ENCODE measurements around the gene DAGLA.
"Not testable (repeated sequence)": the region's sequence is repeated elsewhere in the genome, so short reads cannot be mapped to it uniquely, and the experiment has no call there.

The DAGLA gene

DNA sequence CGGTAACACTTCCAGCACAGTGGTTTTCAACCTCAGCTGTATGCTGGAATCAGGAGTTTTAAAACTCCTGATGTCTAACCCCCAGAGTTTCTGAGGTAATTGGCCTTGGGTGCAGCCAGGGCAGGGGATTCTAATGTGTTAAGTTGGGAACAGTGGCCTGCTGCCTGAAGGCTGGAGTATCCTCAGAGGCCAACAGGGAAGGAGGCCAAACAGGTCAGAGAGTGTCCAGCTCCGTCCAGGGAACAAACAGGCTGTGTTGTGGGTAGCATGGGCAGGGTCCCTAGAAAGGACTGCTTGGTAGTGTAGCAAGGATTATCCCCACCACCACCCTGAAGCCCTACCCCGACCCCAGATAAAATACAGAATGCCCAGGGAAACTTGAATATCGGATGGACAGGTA is 10.8 kb upstream of the DAGLA start:
- no peak for DNase-seq (ENCODE audit: extremely low spot score)
- ChIA-PET CTCF (no interaction called here), POLR2A (no interaction called here)
- TF ChIP-seq NFRKB (IDR thresholded peaks at IDR 0.05) (no peak), CTBP1 (IDR thresholded peaks at IDR 0.05; ENCODE audit: borderline replicate concordance) (no peak), LEF1 (IDR thresholded peaks at IDR 0.05; ENCODE audit: borderline replicate concordance) (no peak), ZNF384 (IDR thresholded peaks at IDR 0.05) (no peak), TARDBP (IDR thresholded peaks at IDR 0.05) (no peak), FOXA1 (IDR thresholded peaks at IDR 0.05) (no peak), FOXM1 (IDR thresholded peaks at IDR 0.05; ENCODE audit: borderline replicate concordance) (no peak), ARNT (IDR thresholded peaks at IDR 0.05) (no peak), BHLHE40 (IDR thresholded peaks at IDR 0.05; ENCODE audit: borderline replicate concordance) (no peak), ELF4 (IDR thresholded peaks at IDR 0.05) (no peak), SP1 (IDR thresholded peaks at IDR 0.05) (no peak), L3MBTL2 (conservative IDR thresholded peaks at IDR 0.05) (no peak), FOXK2 (IDR thresholded peaks at IDR 0.05) (no peak), SUZ12 (IDR thresholded peaks at IDR 0.05) (no peak), HDGF (IDR thresholded peaks at IDR 0.05; ENCODE audit: borderline replicate concordance) (no peak)
- TF ChIP-seq, protein P1, sequence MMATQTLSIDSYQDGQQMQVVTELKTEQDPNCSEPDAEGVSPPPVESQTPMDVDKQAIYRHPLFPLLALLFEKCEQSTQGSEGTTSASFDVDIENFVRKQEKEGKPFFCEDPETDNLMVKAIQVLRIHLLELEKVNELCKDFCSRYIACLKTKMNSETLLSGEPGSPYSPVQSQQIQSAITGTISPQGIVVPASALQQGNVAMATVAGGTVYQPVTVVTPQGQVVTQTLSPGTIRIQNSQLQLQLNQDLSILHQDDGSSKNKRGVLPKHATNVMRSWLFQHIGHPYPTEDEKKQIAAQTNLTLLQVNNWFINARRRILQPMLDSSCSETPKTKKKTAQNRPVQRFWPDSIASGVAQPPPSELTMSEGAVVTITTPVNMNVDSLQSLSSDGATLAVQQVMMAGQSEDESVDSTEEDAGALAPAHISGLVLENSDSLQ (IDR thresholded peaks at IDR 0.05): no peak

- no peak for TF ChIP-seq CTBP1 (IDR thresholded peaks at IDR 0.05; ENCODE audit: borderline replicate concordance)
- no peak for TF ChIP-seq HDGF (IDR thresholded peaks at IDR 0.05; ENCODE audit: borderline replicate concordance)
- no peak for TF ChIP-seq LEF1 (IDR thresholded peaks at IDR 0.05; ENCODE audit: borderline replicate concordance)
- no peak for TF ChIP-seq SP1 (IDR thresholded peaks at IDR 0.05)
- no peak for TF ChIP-seq L3MBTL2 (conservative IDR thresholded peaks at IDR 0.05)
- TF ChIP-seq TARDBP (IDR thresholded peaks at IDR 0.05): no peak
- TF ChIP-seq FOXA1 (IDR thresholded peaks at IDR 0.05): no peak
- TF ChIP-seq, protein P1 (IDR thresholded peaks at IDR 0.05): no peak
- no peak for TF ChIP-seq ARNT (IDR thresholded peaks at IDR 0.05)
- TF ChIP-seq FOXK2 (IDR thresholded peaks at IDR 0.05): no peak
- TF ChIP-seq ELF4 (IDR thresholded peaks at IDR 0.05): no peak
- no peak for TF ChIP-seq SUZ12 (IDR thresholded peaks at IDR 0.05)
- TF ChIP-seq ZNF384 (IDR thresholded peaks at IDR 0.05): no peak
- TF ChIP-seq FOXM1 (IDR thresholded peaks at IDR 0.05; ENCODE audit: borderline replicate concordance): no peak
- no peak for TF ChIP-seq NFRKB (IDR thresholded peaks at IDR 0.05)
- TF ChIP-seq BHLHE40 (IDR thresholded peaks at IDR 0.05; ENCODE audit: borderline replicate concordance): no peak
- no peak for DNase-seq (ENCODE audit: extremely low spot score)
- ChIA-PET CTCF (interaction anchor here (0.9 kb wide), 1 partner anchor 23 kb away, joined by 3 read pairs; no protein-coding TSS in a partner anchor), POLR2A (no interaction called here)
Observed at GRCh38 chr11:61670626-61671025, 9.6 kb upstream of the DAGLA start.

DNA sequence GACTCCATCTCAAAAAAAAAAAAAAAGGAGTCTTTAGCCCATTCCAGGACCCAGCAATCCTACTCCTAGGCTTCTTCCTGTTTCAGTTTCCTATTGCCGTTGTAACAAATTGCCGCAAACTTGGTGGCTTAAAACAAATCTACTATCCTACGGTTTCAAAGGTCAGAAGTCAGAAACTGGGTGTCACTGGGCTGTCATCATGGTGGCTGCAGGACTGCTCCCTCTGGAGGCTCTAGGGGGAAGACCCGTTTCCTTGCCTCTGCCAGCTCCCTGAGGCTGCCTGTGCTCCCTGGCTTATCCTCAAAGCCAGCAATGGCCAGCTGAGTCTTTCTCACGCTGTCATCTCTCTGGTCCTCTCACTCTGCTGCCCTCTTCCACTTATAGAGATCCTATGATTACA is 8.7 kb upstream of the DAGLA start:
- TF ChIP-seq BHLHE40 (IDR thresholded peaks at IDR 0.05; ENCODE audit: borderline replicate concordance) (no peak), FOXK2 (IDR thresholded peaks at IDR 0.05) (no peak), TARDBP (IDR thresholded peaks at IDR 0.05) (no peak), LEF1 (IDR thresholded peaks at IDR 0.05; ENCODE audit: borderline replicate concordance) (no peak), NFRKB (IDR thresholded peaks at IDR 0.05) (no peak), L3MBTL2 (conservative IDR thresholded peaks at IDR 0.05) (no peak), SP1 (IDR thresholded peaks at IDR 0.05) (no peak), ELF4 (IDR thresholded peaks at IDR 0.05) (no peak), ZNF384 (IDR thresholded peaks at IDR 0.05) (no peak), SUZ12 (IDR thresholded peaks at IDR 0.05) (no peak), ARNT (IDR thresholded peaks at IDR 0.05) (no peak), FOXM1 (IDR thresholded peaks at IDR 0.05; ENCODE audit: borderline replicate concordance) (no peak)
- ChIA-PET CTCF (interaction anchor here (0.7 to 1.1 kb wide), 4 partner anchors 12 to 27 kb away, joined by 3 read pairs; no protein-coding TSS in a partner anchor), POLR2A (no interaction called here)
- DNase-seq (ENCODE audit: extremely low spot score): no peak

- DNase-seq (ENCODE audit: extremely low spot score); CTCF ChIA-PET; POLR2A ChIA-PET: not testable (repeated sequence)
Observed at GRCh38 chr11:61673946-61674467, 6.2 kb upstream of the DAGLA start.

DNA sequence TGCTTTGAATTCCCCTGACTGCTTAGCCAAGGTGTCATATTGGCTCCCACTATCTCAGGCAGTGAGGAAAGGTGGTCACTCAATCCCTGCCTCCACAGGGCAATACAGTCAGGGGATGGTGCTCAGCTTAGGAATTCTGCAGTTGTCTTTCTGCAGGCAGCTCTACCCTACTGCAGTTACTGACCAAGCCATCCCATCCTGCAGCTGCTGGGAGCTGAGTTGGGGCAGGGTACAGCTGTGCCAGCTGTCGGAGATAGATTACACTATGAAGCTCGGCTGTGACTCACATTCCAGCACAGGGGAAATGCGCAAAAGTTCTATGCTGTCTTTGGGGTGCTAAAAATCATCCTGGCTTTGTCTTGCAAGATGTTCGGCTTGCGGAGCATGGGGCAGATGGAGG is 4.4 kb upstream of the DAGLA start:
- TF ChIP-seq FOXK2 (IDR thresholded peaks at IDR 0.05) (no peak), ARNT (IDR thresholded peaks at IDR 0.05) (no peak), FOXA1 (IDR thresholded peaks at IDR 0.05) (no peak), L3MBTL2 (conservative IDR thresholded peaks at IDR 0.05) (no peak), SUZ12 (IDR thresholded peaks at IDR 0.05) (no peak), LEF1 (IDR thresholded peaks at IDR 0.05; ENCODE audit: borderline replicate concordance) (no peak)
- TF ChIP-seq, protein P1 (IDR thresholded peaks at IDR 0.05): no peak
- POLR2A ChIA-PET: no interaction called here
- DNase-seq (ENCODE audit: extremely low spot score): no peak
- CTCF ChIA-PET: interaction anchor here (1.1 to 1.2 kb wide), 2 partner anchors 9 to 14 kb away, joined by 3 read pairs; no protein-coding TSS in a partner anchor

GRCh38 chr11:61679296-61679695 is 895 bp upstream of the DAGLA start:
- POLR2A ChIA-PET: no interaction called here

More at GRCh38 chr11:61679296-61679695, 895 bp upstream of the DAGLA start:
- TF ChIP-seq ZNF384 (IDR thresholded peaks at IDR 0.05) (no peak), TARDBP (IDR thresholded peaks at IDR 0.05) (no peak), FOXA1 (IDR thresholded peaks at IDR 0.05) (no peak), BHLHE40 (IDR thresholded peaks at IDR 0.05; ENCODE audit: borderline replicate concordance) (no peak), CTBP1 (IDR thresholded peaks at IDR 0.05; ENCODE audit: borderline replicate concordance) (no peak), L3MBTL2 (conservative IDR thresholded peaks at IDR 0.05) (no peak), FOXK2 (IDR thresholded peaks at IDR 0.05) (no peak), LEF1 (IDR thresholded peaks at IDR 0.05; ENCODE audit: borderline replicate concordance) (no peak), HDGF (IDR thresholded peaks at IDR 0.05; ENCODE audit: borderline replicate concordance) (no peak), ARNT (IDR thresholded peaks at IDR 0.05) (no peak), ELF4 (IDR thresholded peaks at IDR 0.05) (no peak), FOXM1 (IDR thresholded peaks at IDR 0.05; ENCODE audit: borderline replicate concordance) (no peak), SUZ12 (IDR thresholded peaks at IDR 0.05) (no peak), NFRKB (IDR thresholded peaks at IDR 0.05) (no peak), SP1 (IDR thresholded peaks at IDR 0.05) (no peak)
- TF ChIP-seq, protein P1 (IDR thresholded peaks at IDR 0.05): no peak
- CTCF ChIA-PET: no interaction called here
- no peak for DNase-seq (ENCODE audit: extremely low spot score)
